ENCODE data around the gene MGAT5B. TPM values are rescaled to one million over a fixed set of nuclear protein-coding genes. Genes with fewer than 3 reads are reported as not detected.

MGAT5B gene
- total RNA-seq, 6 experiments from 2014 or later = 0.16 TPM; not detected in 5

DNA sequence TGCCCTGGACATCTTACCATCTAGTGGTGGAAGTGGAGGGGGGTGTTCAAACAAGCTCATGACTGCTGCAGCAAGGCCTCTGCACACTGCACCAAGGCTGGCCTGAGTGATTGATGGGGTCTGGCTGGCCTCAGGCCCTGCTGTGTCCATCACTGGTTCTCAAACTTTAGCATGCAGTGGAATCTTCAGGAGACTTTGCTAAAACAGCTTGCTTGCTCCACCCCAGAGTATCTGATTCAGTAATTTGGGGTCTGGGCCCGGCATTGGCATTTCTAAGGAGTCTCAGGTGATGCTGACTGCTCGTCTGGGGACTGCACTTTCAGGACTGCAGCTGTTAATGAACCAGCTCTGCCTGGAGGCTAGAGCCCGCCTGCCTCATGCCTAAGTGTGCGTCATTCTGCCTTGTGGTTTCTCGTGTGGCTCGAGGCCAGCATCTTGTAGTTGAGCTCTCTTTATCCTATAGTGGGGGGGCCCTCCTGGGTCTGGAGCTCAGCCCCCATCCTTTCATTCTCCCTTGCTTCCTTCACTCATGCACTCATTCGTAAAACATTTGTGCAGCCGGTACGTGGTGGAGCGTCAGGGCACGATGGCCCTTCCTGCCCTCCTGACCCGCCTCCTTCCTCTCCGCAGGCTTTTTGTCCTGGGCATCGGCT lies 4.1 kb downstream of the MGAT5B start:
- no peak for ATAC-seq
- H3K27me3 ChIP-seq = peaks cover 0 to 17% of the 10 kb centered on the region in 2 donors
- no peaks in the 10 kb centered on the region for H3K36me3 ChIP-seq
- intact Hi-C loops (cut with DNase I) = loop anchor here (5.0 to 10.0 kb wide), 2 partner anchors 185 to 382 kb away; no protein-coding TSS in a partner anchor
- H3K27ac ChIP-seq = no peak overlapping the region
- no peaks in the 10 kb centered on the region for H3K9me3 ChIP-seq
- no peak overlapping the region for H3K4me3 ChIP-seq
- no peak for DNase-seq
- 54% methylated on average over 12 of the region's 14 CpGs for WGBS (ENCODE audit: insufficient coverage, low coverage, low lambda C conversion rate, missing lambda C conversion rate)
- TF ChIP-seq POLR2A (IDR thresholded peaks at IDR 0.05) = no peak
- TF ChIP-seq, protein P1, sequence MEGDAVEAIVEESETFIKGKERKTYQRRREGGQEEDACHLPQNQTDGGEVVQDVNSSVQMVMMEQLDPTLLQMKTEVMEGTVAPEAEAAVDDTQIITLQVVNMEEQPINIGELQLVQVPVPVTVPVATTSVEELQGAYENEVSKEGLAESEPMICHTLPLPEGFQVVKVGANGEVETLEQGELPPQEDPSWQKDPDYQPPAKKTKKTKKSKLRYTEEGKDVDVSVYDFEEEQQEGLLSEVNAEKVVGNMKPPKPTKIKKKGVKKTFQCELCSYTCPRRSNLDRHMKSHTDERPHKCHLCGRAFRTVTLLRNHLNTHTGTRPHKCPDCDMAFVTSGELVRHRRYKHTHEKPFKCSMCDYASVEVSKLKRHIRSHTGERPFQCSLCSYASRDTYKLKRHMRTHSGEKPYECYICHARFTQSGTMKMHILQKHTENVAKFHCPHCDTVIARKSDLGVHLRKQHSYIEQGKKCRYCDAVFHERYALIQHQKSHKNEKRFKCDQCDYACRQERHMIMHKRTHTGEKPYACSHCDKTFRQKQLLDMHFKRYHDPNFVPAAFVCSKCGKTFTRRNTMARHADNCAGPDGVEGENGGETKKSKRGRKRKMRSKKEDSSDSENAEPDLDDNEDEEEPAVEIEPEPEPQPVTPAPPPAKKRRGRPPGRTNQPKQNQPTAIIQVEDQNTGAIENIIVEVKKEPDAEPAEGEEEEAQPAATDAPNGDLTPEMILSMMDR (IDR thresholded peaks at IDR 0.05) = no peak
- no peaks in the 10 kb centered on the region for H3K4me1 ChIP-seq

DNA sequence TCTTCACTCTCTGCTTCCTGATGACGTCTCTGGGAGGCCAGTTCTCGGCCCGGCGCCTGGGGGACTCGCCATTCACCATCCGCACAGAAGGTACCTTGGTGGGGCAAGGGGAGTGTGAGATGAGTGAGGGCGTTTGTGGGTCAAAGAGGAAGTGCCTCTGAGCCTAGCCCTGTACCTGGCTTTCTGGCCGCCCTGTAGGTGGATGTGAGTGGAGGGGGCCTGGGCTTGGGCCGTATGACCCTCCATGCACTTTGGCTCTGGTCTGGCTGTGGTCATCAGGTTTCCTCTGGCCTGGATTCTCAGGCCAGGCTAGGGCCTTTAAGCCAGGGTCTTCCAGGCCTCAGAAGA lies 4.6 kb downstream of the MGAT5B start:
- Histone ChIP-seq H3K27me3 (peaks cover 0 to 17% of the 10 kb centered on the region in 2 donors), H3K4me1 (no peaks in the 10 kb centered on the region), H3K36me3 (no peaks in the 10 kb centered on the region), H3K27ac (no peak overlapping the region), H3K9me3 (no peaks in the 10 kb centered on the region), H3K4me3 (no peak overlapping the region)
- intact Hi-C loops (cut with DNase I) = loop anchor here (5.0 to 10.0 kb wide), 2 partner anchors 184 to 382 kb away; no protein-coding TSS in a partner anchor
- TF ChIP-seq, protein P1 (IDR thresholded peaks at IDR 0.05) = no peak
- no peak for TF ChIP-seq POLR2A (IDR thresholded peaks at IDR 0.05)
- 44% methylated on average over 4 of the region's 9 CpGs for WGBS (ENCODE audit: insufficient coverage, low coverage, low lambda C conversion rate, missing lambda C conversion rate)
- ATAC-seq = no peak
- DNase-seq = no peak

DNA sequence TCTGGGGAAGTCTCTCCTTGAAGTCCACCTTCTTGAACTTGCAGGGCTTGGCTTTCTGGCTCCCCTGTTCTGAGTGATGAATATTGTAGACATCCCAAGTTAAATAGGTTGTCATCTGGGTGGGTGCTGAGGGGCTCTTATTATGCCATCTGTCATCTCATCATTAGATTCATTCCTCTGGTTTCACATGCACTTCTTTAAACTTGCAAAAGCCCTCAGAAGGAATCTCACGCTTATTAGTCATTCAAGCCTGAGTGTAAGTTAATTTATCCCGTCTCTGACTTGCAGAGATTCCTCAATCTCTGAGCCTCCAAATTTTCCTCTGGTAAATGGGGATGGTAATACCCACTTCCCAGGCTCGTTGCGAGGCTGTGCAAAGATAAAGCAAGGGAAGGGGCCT lies 5.7 kb downstream of the MGAT5B start:
- TF ChIP-seq POLR2A (IDR thresholded peaks at IDR 0.05) = no peak
- TF ChIP-seq, protein P1 (IDR thresholded peaks at IDR 0.05) = no peak
- Histone ChIP-seq H3K9me3 (no peaks in the 10 kb centered on the region), H3K4me3 (no peak overlapping the region), H3K27me3 (peaks cover 0 to 17% of the 10 kb centered on the region in 2 donors), H3K27ac (no peak overlapping the region), H3K36me3 (no peaks in the 10 kb centered on the region), H3K4me1 (no peaks in the 10 kb centered on the region)
- intact Hi-C loops (cut with DNase I) = loop anchor here (5.0 to 10.0 kb wide), 2 partner anchors 183 to 381 kb away; no protein-coding TSS in a partner anchor
- WGBS (ENCODE audit: insufficient coverage, low coverage, low lambda C conversion rate, missing lambda C conversion rate) = 59% methylated on average over 4 of the region's 4 CpGs
- ATAC-seq = no peak
- no peak for DNase-seq

DNA sequence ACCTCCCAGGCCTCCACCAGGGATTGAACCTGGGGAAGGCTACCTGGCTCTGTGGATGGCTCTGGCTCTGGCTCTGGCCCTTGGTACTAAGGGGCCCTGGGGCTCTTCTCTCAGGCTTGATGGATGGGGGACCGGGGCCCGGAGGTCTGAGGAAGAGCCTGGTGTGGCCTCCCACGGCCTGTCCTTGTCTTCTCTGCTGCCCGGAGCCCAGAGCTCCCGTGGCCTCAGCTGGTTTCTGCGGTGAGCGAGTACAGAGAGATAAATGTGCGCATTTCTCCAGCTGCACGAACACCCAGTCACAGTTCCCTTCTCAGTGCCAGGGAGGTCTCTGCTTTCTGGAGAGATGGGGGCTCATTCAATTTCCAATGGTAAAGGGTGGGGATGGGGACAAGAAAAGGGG lies 9.2 kb downstream of the MGAT5B start:
- TF ChIP-seq, protein P1 (IDR thresholded peaks at IDR 0.05) = no peak
- TF ChIP-seq POLR2A (IDR thresholded peaks at IDR 0.05) = no peak
- WGBS (ENCODE audit: insufficient coverage, low coverage, low lambda C conversion rate, missing lambda C conversion rate) = 94% methylated on average over 4 of the region's 9 CpGs
- DNase-seq = no peak

More for the DNA sequence above, 9.2 kb downstream of the MGAT5B start:
- H3K4me3 ChIP-seq = no peak overlapping the region
- H3K27me3 ChIP-seq = no peaks in the 10 kb centered on the region
- H3K36me3 ChIP-seq = no peaks in the 10 kb centered on the region
- intact Hi-C loops (cut with DNase I) = loop anchor here in 1 of 2 donors (10.0 kb wide), 1 partner anchor 377 kb away; no protein-coding TSS in a partner anchor
- ATAC-seq = no peak
- no peak overlapping the region for H3K27ac ChIP-seq
- H3K9me3 ChIP-seq = no peaks in the 10 kb centered on the region
- H3K4me1 ChIP-seq = no peaks in the 10 kb centered on the region
